H9 (cell line): ENCODE results near the gene TEX2. TPM values are rescaled to one million over a fixed set of nuclear protein-coding genes. Genes with fewer than 3 reads are reported as not detected.

ENCODE experiments used
- DNase-seq: peaks from one replicate; pipeline ENCODE4 v3.0.0-alpha.2; 2017
- H2AFZ ChIP-seq: one replicate; pipeline ENCODE4 v1.6.1; 2013; ENCODE audit warnings: mild to moderate bottlenecking, low read length, control low read depth, moderate library complexity
- H2AK5ac ChIP-seq: 2 replicates; pipeline ENCODE4 v1.6.1; 2013; ENCODE audit warnings: low read length, control low read depth, mixed read lengths; ENCODE audit not compliant: insufficient read length
- H2BK120ac ChIP-seq: one replicate; pipeline ENCODE4 v1.6.1; 2013; ENCODE audit warnings: low read depth, mild to moderate bottlenecking, low read length, control low read depth, inconsistent platforms; ENCODE audit not compliant: poor library complexity, severe bottlenecking
- H2BK12ac ChIP-seq: 2 replicates; pipeline ENCODE4 v1.6.1; 2013; ENCODE audit warnings: low read length, control low read depth, mixed read lengths, low read depth; ENCODE audit not compliant: insufficient read length
- H2BK15ac ChIP-seq: 2 replicates; pipeline ENCODE4 v1.6.1; 2013; ENCODE audit warnings: low read depth, low read length, control low read depth
- H2BK20ac ChIP-seq: one replicate; pipeline ENCODE4 v1.6.1; 2013; ENCODE audit warnings: low read depth, mild to moderate bottlenecking, low read length, control low read depth, inconsistent platforms; ENCODE audit not compliant: poor library complexity, severe bottlenecking
- H2BK5ac ChIP-seq: 2 replicates; pipeline ENCODE4 v1.6.1; 2013; ENCODE audit warnings: low read length, control low read depth, mixed read lengths; ENCODE audit not compliant: insufficient read length
- H3K14ac ChIP-seq: 2 replicates; pipeline ENCODE4 v1.6.1; 2013; ENCODE audit warnings: low read length, control low read depth; ENCODE audit not compliant: insufficient read depth
- H3K18ac ChIP-seq: 2 replicates; pipeline ENCODE4 v1.6.1; 2013; ENCODE audit warnings: low read depth, mild to moderate bottlenecking, mixed read lengths, low read length, control low read depth; ENCODE audit not compliant: insufficient read length
- H3K23ac ChIP-seq: 2 replicates; pipeline ENCODE4 v1.6.1; 2013; ENCODE audit warnings: low read length, control low read depth, mixed read lengths, low read depth; ENCODE audit not compliant: insufficient read length
- H3K23me2 ChIP-seq: 2 replicates; pipeline ENCODE4 v1.6.1; 2013; ENCODE audit warnings: low read depth, mild to moderate bottlenecking, mixed read lengths, low read length, control low read depth; ENCODE audit not compliant: insufficient read length, poor library complexity, severe bottlenecking
- H3K27ac ChIP-seq: 2 replicates; pipeline ENCODE4 v1.5.1; 2013; ENCODE audit warnings: low read length, control low read depth, mixed read lengths, low read depth; ENCODE audit not compliant: insufficient read length
- H3K27me3 ChIP-seq: 2 replicates; pipeline ENCODE4 v1.6.1; 2013; ENCODE audit warnings: low read length, control low read depth, inconsistent platforms; ENCODE audit not compliant: insufficient read depth
- H3K4ac ChIP-seq: 2 replicates; pipeline ENCODE4 v1.6.1; 2013; ENCODE audit warnings: low read depth, mild to moderate bottlenecking, control low read depth, inconsistent platforms, low read length, moderate library complexity
- H3K4me1 ChIP-seq: 2 replicates; pipeline ENCODE4 v1.6.1; 2013; ENCODE audit warnings: low read length, control low read depth, inconsistent platforms; ENCODE audit not compliant: insufficient read depth
- H3K4me2 ChIP-seq: 2 replicates; pipeline ENCODE4 v1.6.1; 2013; ENCODE audit warnings: low read length, control low read depth, mixed read lengths; ENCODE audit not compliant: insufficient read length, insufficient read depth
- H3K56ac ChIP-seq: 2 replicates; pipeline ENCODE4 v1.6.1; 2013; ENCODE audit warnings: low read depth, mild to moderate bottlenecking, mixed read lengths, low read length, control low read depth; ENCODE audit not compliant: insufficient read length
- H3K79me1 ChIP-seq: 2 replicates; pipeline ENCODE4 v1.6.1; 2013; ENCODE audit warnings: low read depth, mild to moderate bottlenecking, moderate library complexity, low read length, control low read depth, inconsistent platforms; ENCODE audit not compliant: insufficient read depth, poor library complexity, severe bottlenecking
- H3K79me2 ChIP-seq: 2 replicates; pipeline ENCODE4 v1.6.1; 2013; ENCODE audit warnings: low read length, control low read depth, inconsistent platforms; ENCODE audit not compliant: insufficient read depth
- H3K9ac ChIP-seq: 2 replicates; pipeline ENCODE4 v1.6.1; 2013; ENCODE audit warnings: low read length, control low read depth, mixed read lengths; ENCODE audit not compliant: insufficient read length; ENCODE audit errors: extremely low read depth
- H3K9me3 ChIP-seq: one replicate; pipeline ENCODE4 v1.6.1; 2013; ENCODE audit warnings: low read depth, low read length, inconsistent platforms; ENCODE audit not compliant: control insufficient read depth
- H3T11ph ChIP-seq: one replicate; pipeline ENCODE4 v1.6.1; 2013; ENCODE audit warnings: mild to moderate bottlenecking, low read length, control low read depth, inconsistent platforms
- H4K20me1 ChIP-seq: one replicate; pipeline ENCODE4 v1.6.1; 2013; ENCODE audit not compliant: control insufficient read depth, insufficient read length, insufficient read depth
- H4K5ac ChIP-seq: 2 replicates; pipeline ENCODE4 v1.6.1; 2013; ENCODE audit warnings: low read depth, mild to moderate bottlenecking, mixed read lengths, low read length, control low read depth; ENCODE audit not compliant: insufficient read length
- H4K8ac ChIP-seq: replicated peaks from 2 replicates; pipeline ENCODE4 v1.6.1; 2013; ENCODE audit warnings: low read length, control low read depth, mixed read lengths, low read depth; ENCODE audit not compliant: insufficient read length
- H4K91ac ChIP-seq: 2 replicates; pipeline ENCODE4 v1.6.1; 2013; ENCODE audit warnings: low read depth, mild to moderate bottlenecking, moderate library complexity, mixed read lengths, low read length, control low read depth; ENCODE audit not compliant: insufficient read length
- H3K27ac Mint-ChIP-seq, 3 experiments: 2 replicates in 2 of 3; 3 replicates in 1 of 3; pipeline ENCODE4 v1.8.0; 2020 to 2021; ENCODE audit warnings: mixed read lengths in 3 of 3, mild to moderate bottlenecking in 1 of 3, moderate library complexity in 1 of 3
- H3K27me3 Mint-ChIP-seq: 2 replicates; pipeline ENCODE4 v1.8.0; 2021; ENCODE audit warnings: low read depth, mild to moderate bottlenecking, moderate library complexity, mixed read lengths
- H3K36me3 Mint-ChIP-seq, 3 experiments: 2 replicates in 2 of 3; 3 replicates in 1 of 3; pipeline ENCODE4 v1.8.0; 2020 to 2021; ENCODE audit warnings: low read depth in 3 of 3, mixed read lengths in 3 of 3; ENCODE audit not compliant: insufficient read depth in 1 of 3
- H3K4me1 Mint-ChIP-seq, 2 experiments: 2 replicates each; pipeline ENCODE4 v1.8.0; 2020; ENCODE audit warnings: mixed read lengths in 2 of 2
- H3K4me3 Mint-ChIP-seq, 2 experiments: 2 replicates in 1 of 2; 3 replicates in 1 of 2; pipeline ENCODE4 v1.8.0; 2020 to 2021; ENCODE audit warnings: mild to moderate bottlenecking in 2 of 2, mixed read lengths in 2 of 2, moderate library complexity in 1 of 2
- H3K9me3 Mint-ChIP-seq, 2 experiments: 2 replicates in 1 of 2; 3 replicates in 1 of 2; pipeline ENCODE4 v1.8.0; 2020; ENCODE audit warnings: mild to moderate bottlenecking in 2 of 2, mixed read lengths in 2 of 2, moderate library complexity in 1 of 2
- WGBS: extraction: QIAGEN DNeasy Blood & Tissue Kit; methylation state at CpG from one replicate; pipeline ENCODE4 v1.1.7; 2013; ENCODE audit warnings: missing lambda C conversion rate, low lambda C conversion rate, mixed read lengths; ENCODE audit not compliant: insufficient read length; ENCODE audit errors: extremely low coverage; 5-methylcytosine and 5-hydroxymethylcytosine counted together
- total RNA-seq: library from RNA; stranded (reverse); gene quantifications from 2 replicates; pipeline ENCODE4 v1.2.1, GENCODE V29; 2021
- TF ChIP-seq, protein P1 (sequence below): fragments of 200-600 bp; sonication (generic); conservative IDR thresholded peaks from 3 replicates; pipeline ENCODE4 v1.8.0; 2021; ENCODE audit warnings: antibody characterized with exemption, mild to moderate bottlenecking

The TEX2 gene
- total RNA-seq, 1 experiment from 2014 or later = 12.2 TPM

DNA sequence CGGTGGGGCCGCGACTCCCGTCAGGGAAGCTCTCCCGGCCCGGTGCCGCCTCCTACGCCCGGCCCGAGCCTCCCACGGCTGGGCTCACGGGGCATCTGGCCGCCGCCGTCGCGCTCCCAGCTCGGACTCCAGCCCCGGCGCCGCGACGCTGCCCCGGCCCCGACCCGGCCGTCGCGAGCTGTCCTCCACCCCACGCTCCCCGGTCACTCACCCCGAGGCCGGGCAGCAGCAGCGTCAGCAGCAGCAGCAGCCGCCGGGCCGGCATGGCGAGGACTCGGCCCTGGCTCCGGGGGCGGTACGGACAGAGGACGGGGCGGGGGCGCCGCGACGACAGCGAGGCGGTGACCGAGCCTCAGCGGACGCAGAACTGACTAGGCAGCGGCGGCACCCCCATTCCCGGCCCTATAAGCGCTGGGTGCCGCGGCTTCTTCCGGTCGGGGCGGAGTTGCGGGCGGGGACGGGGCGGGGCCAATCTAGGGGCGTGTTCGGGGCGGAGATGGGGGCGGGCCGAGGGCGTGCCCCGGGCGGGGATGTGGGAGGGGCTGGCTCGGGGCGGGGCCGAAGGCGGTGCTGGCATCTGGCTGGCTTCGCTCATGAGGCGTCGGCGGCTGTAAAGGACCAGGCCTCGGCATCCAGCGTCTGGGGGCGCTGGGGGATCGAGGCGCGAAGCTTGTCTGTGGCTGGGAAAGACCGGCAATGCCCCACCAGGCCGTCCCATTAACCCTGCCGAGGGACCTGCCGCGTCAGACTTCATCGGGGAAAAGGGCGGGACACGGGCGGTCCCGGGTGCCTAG lies 133.1 kb downstream of the TEX2 start, which contains the start of gene ERN1:
Gene ERN1, minus strand, starts transcription at position 380 of the 794 bp plus-strand sequence. Its CDS starts 115 bp downstream, at position 265.
- Histone ChIP-seq H3K14ac (peak within 1 kb of the TSS; percentile 78), H4K5ac (no peak within 1 kb of the TSS), H3K4ac (no peak within 1 kb of the TSS), H3T11ph (no peak within 1 kb of the TSS), H3K27ac (no peak within 1 kb of the TSS), H3K27me3 (no peaks in the 10 kb centered on the region; the same call in 1 of the 2 replicates), H3K4me1 (0 out of 2 replicates have a peak, but pooled peaks cover 3% of the 10 kb centered on the region), H2BK20ac (no peak within 1 kb of the TSS), H2AFZ (peak within 1 kb of the TSS; percentile 24), H3K56ac (no peak within 1 kb of the TSS), H3K79me2 (no peaks in the 10 kb centered on the region), H3K79me1 (no peaks in the 10 kb centered on the region), H2BK120ac (no peak within 1 kb of the TSS), H4K91ac (no peak within 1 kb of the TSS), H4K8ac (no peak within 1 kb of the TSS), H3K23ac (no peak within 1 kb of the TSS), H2BK5ac (no peak within 1 kb of the TSS), H2BK15ac (no peak within 1 kb of the TSS), H2BK12ac (no peak within 1 kb of the TSS), H2AK5ac (no peak within 1 kb of the TSS), H3K9me3 (no peaks in the 10 kb centered on the region), H3K9ac (peak within 1 kb of the TSS; percentile 52), H3K18ac (peak within 1 kb of the TSS; percentile 43), H4K20me1 (no peaks in the 10 kb centered on the region), H3K23me2 (no peaks in the 10 kb centered on the region), H3K4me2 (peak within 1 kb of the TSS; percentile 65)
- no peaks in the 10 kb centered on the region for H3K9me3 Mint-ChIP-seq
- WGBS = no CpG with 5 or more reads among the region's 98 CpGs
- TF ChIP-seq, protein P1, sequence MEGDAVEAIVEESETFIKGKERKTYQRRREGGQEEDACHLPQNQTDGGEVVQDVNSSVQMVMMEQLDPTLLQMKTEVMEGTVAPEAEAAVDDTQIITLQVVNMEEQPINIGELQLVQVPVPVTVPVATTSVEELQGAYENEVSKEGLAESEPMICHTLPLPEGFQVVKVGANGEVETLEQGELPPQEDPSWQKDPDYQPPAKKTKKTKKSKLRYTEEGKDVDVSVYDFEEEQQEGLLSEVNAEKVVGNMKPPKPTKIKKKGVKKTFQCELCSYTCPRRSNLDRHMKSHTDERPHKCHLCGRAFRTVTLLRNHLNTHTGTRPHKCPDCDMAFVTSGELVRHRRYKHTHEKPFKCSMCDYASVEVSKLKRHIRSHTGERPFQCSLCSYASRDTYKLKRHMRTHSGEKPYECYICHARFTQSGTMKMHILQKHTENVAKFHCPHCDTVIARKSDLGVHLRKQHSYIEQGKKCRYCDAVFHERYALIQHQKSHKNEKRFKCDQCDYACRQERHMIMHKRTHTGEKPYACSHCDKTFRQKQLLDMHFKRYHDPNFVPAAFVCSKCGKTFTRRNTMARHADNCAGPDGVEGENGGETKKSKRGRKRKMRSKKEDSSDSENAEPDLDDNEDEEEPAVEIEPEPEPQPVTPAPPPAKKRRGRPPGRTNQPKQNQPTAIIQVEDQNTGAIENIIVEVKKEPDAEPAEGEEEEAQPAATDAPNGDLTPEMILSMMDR = peak; percentile 14; the same call in 1 of the 3 replicates
- peak within 1 kb of the TSS in 1 of 3 experiments; percentile 64; a peak in 2 of 7 replicates for H3K27ac Mint-ChIP-seq
- peak; percentile 96 for DNase-seq
- H3K27me3 Mint-ChIP-seq = peaks cover 33% of the 10 kb centered on the region
- peaks cover 8 to 10% of the 10 kb centered on the region in 2 experiments for H3K4me1 Mint-ChIP-seq
- no peaks in the 10 kb centered on the region for H3K36me3 Mint-ChIP-seq
- H3K4me3 Mint-ChIP-seq = peak within 1 kb of the TSS; percentile 71 to 86
